ENCODE results near the gene PLEKHG4B. TPM values are rescaled to one million over a fixed set of nuclear protein-coding genes. Genes with fewer than 3 reads are reported as not detected.

Gene PLEKHG4B
- total and polyA plus RNA-seq, 2 experiments from 2014 or later = 9.9 to 20.1 TPM

GRCh38 chr5:169071-169727 lies 77.2 kb downstream of the PLEKHG4B start:
- no peak overlapping the region for H3K4me3 ChIP-seq
- DNase-seq (ENCODE audit: low read depth in 1 of 2, low spot score in 1 of 2) = peak in 1 of 2 donors; percentile 94
- no peaks in the 10 kb centered on the region for H3K9me3 ChIP-seq (ENCODE audit: low read depth)
- H3K27ac ChIP-seq = no peak overlapping the region
- H3K4me1 ChIP-seq (ENCODE audit: low read depth) = no peaks in the 10 kb centered on the region
- H3K27me3 ChIP-seq = no peaks in the 10 kb centered on the region
- no peaks in the 10 kb centered on the region for H3K36me3 ChIP-seq
- TF ChIP-seq CTCF (IDR thresholded peaks at IDR 0.05; ENCODE audit: low read depth, low read length) = no peak

- Histone ChIP-seq H3K36me3 (no peaks in the 10 kb centered on the region), H3K27me3 (no peaks in the 10 kb centered on the region), H3K4me1 (ENCODE audit: low read depth) (no peaks in the 10 kb centered on the region), H3K4me3 (no peak overlapping the region), H3K9me3 (ENCODE audit: low read depth) (no peaks in the 10 kb centered on the region), H3K27ac (no peak overlapping the region)
- no peak for DNase-seq (ENCODE audit: low read depth in 1 of 2, low spot score in 1 of 2)
- no peak for TF ChIP-seq CTCF (IDR thresholded peaks at IDR 0.05; ENCODE audit: low read depth, low read length)
Observed at GRCh38 chr5:169728-170094, 77.7 kb downstream of the PLEKHG4B start.

- Histone ChIP-seq H3K36me3 (no peaks in the 10 kb centered on the region), H3K9me3 (ENCODE audit: low read depth) (no peaks in the 10 kb centered on the region), H3K27me3 (no peaks in the 10 kb centered on the region), H3K4me1 (ENCODE audit: low read depth) (no peaks in the 10 kb centered on the region), H3K27ac (no peak overlapping the region), H3K4me3 (no peak overlapping the region)
- no peak for TF ChIP-seq CTCF (IDR thresholded peaks at IDR 0.05; ENCODE audit: low read depth, low read length)
- DNase-seq (ENCODE audit: low read depth in 1 of 2, low spot score in 1 of 2) = no peak
Observed at GRCh38 chr5:170971-171800, 79.2 kb downstream of the PLEKHG4B start.

- no peaks in the 10 kb centered on the region for H3K4me1 ChIP-seq (ENCODE audit: low read depth)
- no peaks in the 10 kb centered on the region for H3K27me3 ChIP-seq
- no peak for DNase-seq (ENCODE audit: low read depth in 1 of 2, low spot score in 1 of 2)
- H3K9me3 ChIP-seq (ENCODE audit: low read depth) = no peaks in the 10 kb centered on the region
- no peak overlapping the region for H3K27ac ChIP-seq
- no peaks in the 10 kb centered on the region for H3K36me3 ChIP-seq
- no peak overlapping the region for H3K4me3 ChIP-seq
- TF ChIP-seq CTCF (IDR thresholded peaks at IDR 0.05; ENCODE audit: low read depth, low read length) = no peak
Observed at GRCh38 chr5:171801-172331, 79.9 kb downstream of the PLEKHG4B start.

GRCh38 chr5:172421-172820 lies 80.5 kb downstream of the PLEKHG4B start:
- Histone ChIP-seq H3K4me1 (ENCODE audit: low read depth) (no peaks in the 10 kb centered on the region), H3K9me3 (ENCODE audit: low read depth) (no peaks in the 10 kb centered on the region), H3K4me3 (no peak overlapping the region), H3K27ac (no peak overlapping the region), H3K36me3 (no peaks in the 10 kb centered on the region), H3K27me3 (no peaks in the 10 kb centered on the region)
- DNase-seq (ENCODE audit: low read depth in 1 of 2, low spot score in 1 of 2) = no peak
- TF ChIP-seq CTCF (IDR thresholded peaks at IDR 0.05; ENCODE audit: low read depth, low read length) = no peak
